Measurements from ENCODE around the gene UBE2L5. TPM values are rescaled to one million over a fixed set of nuclear protein-coding genes. Genes with fewer than 3 reads are reported as not detected.
"Not testable (repeated sequence)": the region's sequence is repeated elsewhere in the genome, so short reads cannot be mapped to it uniquely, and the experiment has no call there.

Gene UBE2L5
- total RNA-seq, 1 donor from 2014 or later, result 0.26 TPM

GRCh38 chr13:30437177-30437576 lies 14.9 kb downstream of the UBE2L5 start:
- no peak for DNase-seq (ENCODE audit: low spot score)

- no peak for DNase-seq (ENCODE audit: low spot score)
Measured at GRCh38 chr13:30438286-30438685, 16.0 kb downstream of the UBE2L5 start.

- DNase-seq (ENCODE audit: low spot score), result no peak
Measured at GRCh38 chr13:30440910-30441703, 18.8 kb downstream of the UBE2L5 start.

GRCh38 chr13:30442926-30443325 lies 20.6 kb downstream of the UBE2L5 start:
- no peak for DNase-seq (ENCODE audit: low spot score)

GRCh38 chr13:30443491-30443890 lies 21.2 kb downstream of the UBE2L5 start:
- DNase-seq (ENCODE audit: low spot score), result not testable (repeated sequence)

- DNase-seq (ENCODE audit: low spot score), result no peak
Measured at GRCh38 chr13:30443957-30444404, 21.7 kb downstream of the UBE2L5 start.

GRCh38 chr13:30446126-30446500 lies 23.8 kb downstream of the UBE2L5 start:
- DNase-seq (ENCODE audit: low spot score), result no peak

GRCh38 chr13:30448441-30448840 lies 26.1 kb downstream of the UBE2L5 start:
- DNase-seq (ENCODE audit: low spot score), result no peak

- DNase-seq (ENCODE audit: low spot score), result no peak
Measured at GRCh38 chr13:30450066-30450465, 27.8 kb downstream of the UBE2L5 start.

- not testable (repeated sequence) for DNase-seq (ENCODE audit: low spot score)
Measured at GRCh38 chr13:30451476-30451875, 29.2 kb downstream of the UBE2L5 start.

GRCh38 chr13:30453727-30454126 lies 31.4 kb downstream of the UBE2L5 start:
- no peak for DNase-seq (ENCODE audit: low spot score)

- DNase-seq (ENCODE audit: low spot score), result no peak
Measured at GRCh38 chr13:30454991-30455390, 32.7 kb downstream of the UBE2L5 start.

GRCh38 chr13:30456290-30456689 lies 34.0 kb downstream of the UBE2L5 start:
- no peak for DNase-seq (ENCODE audit: low spot score)

- DNase-seq (ENCODE audit: low spot score), result no peak
Measured at GRCh38 chr13:30457306-30457891, 35.1 kb downstream of the UBE2L5 start.

- not testable (repeated sequence) for DNase-seq (ENCODE audit: low spot score)
Measured at GRCh38 chr13:30461279-30462066, 39.2 kb downstream of the UBE2L5 start.

- DNase-seq (ENCODE audit: low spot score), result no peak
Measured at GRCh38 chr13:30463787-30464495, 41.6 kb downstream of the UBE2L5 start.

- DNase-seq (ENCODE audit: low spot score), result no peak
Measured at GRCh38 chr13:30464496-30465342, 42.4 kb downstream of the UBE2L5 start.

GRCh38 chr13:30465343-30465592 lies 43.0 kb downstream of the UBE2L5 start:
- DNase-seq (ENCODE audit: low spot score), result no peak

GRCh38 chr13:30465593-30466357 lies 43.5 kb downstream of the UBE2L5 start, which contains the start of gene HMGB1:
Gene HMGB1 (minus strand): TSS chr13:30465936. CDS start chr13:30463680, 2,256 bp downstream.
- DNase-seq (ENCODE audit: low spot score), result peak; percentile 98

- DNase-seq (ENCODE audit: low spot score), result no peak
Measured at GRCh38 chr13:30466358-30466714, 44.0 kb downstream of the UBE2L5 start.
